ENCODE measurements around the gene KDM7A. TPM values are rescaled to one million over a fixed set of nuclear protein-coding genes. Genes with fewer than 3 reads are reported as not detected.

The KDM7A gene
- total RNA-seq, 1 experiment from 2014 or later: 6.6 TPM

DNA sequence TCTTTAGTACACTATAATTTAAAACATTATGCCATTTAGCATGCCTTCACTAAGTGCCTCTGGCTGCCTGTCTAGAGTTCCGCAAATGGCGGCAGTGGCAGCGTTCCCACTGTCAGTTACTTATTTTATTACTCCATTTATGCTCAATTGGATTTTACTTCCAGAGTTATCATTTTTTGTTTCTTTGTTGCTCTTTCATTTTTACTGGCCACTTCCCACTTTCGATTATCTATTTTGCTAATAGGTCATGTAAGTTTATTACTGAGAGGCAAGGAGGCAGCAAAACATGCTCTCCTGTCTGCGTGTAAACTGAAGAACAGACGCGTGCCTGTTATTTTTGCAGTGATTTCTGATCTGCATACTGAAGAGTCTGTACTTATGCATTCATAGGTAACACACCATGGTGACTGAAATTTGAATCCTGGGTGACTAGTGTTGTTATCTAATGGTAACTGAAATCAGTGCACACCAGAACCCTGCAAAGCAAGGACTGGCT is 23.1 kb downstream of the KDM7A start:
- Histone ChIP-seq H3K14ac (ENCODE audit: insufficient read depth, low read length) (no peak overlapping the region), H4K8ac (replicated peaks; ENCODE audit: insufficient read length, low read depth, low read length) (no peak overlapping the region), H4K91ac (ENCODE audit: insufficient read length, low read depth, low read length) (no peak overlapping the region), H3T11ph (ENCODE audit: low read length) (no peak overlapping the region), H3K23ac (ENCODE audit: insufficient read length, low read depth, low read length) (no peak overlapping the region), H4K20me1 (ENCODE audit: control insufficient read depth, insufficient read depth, insufficient read length) (no peaks in the 10 kb centered on the region), H3K4me2 (ENCODE audit: insufficient read depth, insufficient read length, low read length) (no peak overlapping the region), H2BK12ac (ENCODE audit: insufficient read length, low read depth, low read length) (no peak overlapping the region), H3K23me2 (ENCODE audit: insufficient read length, low read depth, low read length, poor library complexity, severe bottlenecking) (no peaks in the 10 kb centered on the region), H2BK20ac (ENCODE audit: low read depth, low read length, poor library complexity, severe bottlenecking) (no peak overlapping the region), H2BK5ac (ENCODE audit: insufficient read length, low read length) (no peak overlapping the region), H3K9ac (ENCODE audit: extremely low read depth, insufficient read length, low read length) (no peak overlapping the region), H3K27me3 (ENCODE audit: insufficient read depth, low read length) (no peaks in the 10 kb centered on the region), H2BK15ac (ENCODE audit: low read depth, low read length) (no peak overlapping the region), H3K79me2 (ENCODE audit: insufficient read depth, low read length) (no peaks in the 10 kb centered on the region), H3K79me1 (ENCODE audit: insufficient read depth, low read depth, low read length, poor library complexity, severe bottlenecking) (no peaks in the 10 kb centered on the region), H2AK5ac (ENCODE audit: insufficient read length, low read length) (no peak overlapping the region), H3K4ac (ENCODE audit: low read depth, low read length) (no peak overlapping the region), H2BK120ac (ENCODE audit: low read depth, low read length, poor library complexity, severe bottlenecking) (no peak overlapping the region), H3K18ac (ENCODE audit: insufficient read length, low read depth, low read length) (no peak overlapping the region), H3K27ac (ENCODE audit: insufficient read length, low read depth, low read length) (no peak overlapping the region), H2AFZ (ENCODE audit: low read length) (no peak overlapping the region), H3K9me3 (ENCODE audit: control insufficient read depth, low read depth, low read length) (no peaks in the 10 kb centered on the region), H4K5ac (ENCODE audit: insufficient read length, low read depth, low read length) (no peak overlapping the region), H3K56ac (ENCODE audit: insufficient read length, low read depth, low read length) (no peak overlapping the region), H3K4me1 (ENCODE audit: insufficient read depth, low read length) (0 out of 2 replicates have a peak, but pooled peaks cover 1% of the 10 kb centered on the region)
- H3K27me3 Mint-ChIP-seq (ENCODE audit: low read depth): no peaks in the 10 kb centered on the region
- 0 out of 7 replicates have a peak, but pooled peaks cover 0 to 4% (median 0%) of the 10 kb centered on the region in 3 experiments for H3K36me3 Mint-ChIP-seq (ENCODE audit: insufficient read depth in 1 of 3, low read depth in 3 of 3)
- no peak overlapping the region for H3K4me3 Mint-ChIP-seq
- peaks cover 5 to 18% of the 10 kb centered on the region in 2 experiments for H3K4me1 Mint-ChIP-seq
- no CpG with 5 or more reads among the region's 7 CpGs for WGBS (ENCODE audit: extremely low coverage, insufficient read length, low lambda C conversion rate)
- no peak for TF ChIP-seq CTCF (conservative IDR thresholded peaks at IDR 0.05)
- DNase-seq: no peak
- no peaks in the 10 kb centered on the region for H3K9me3 Mint-ChIP-seq
- peak overlapping the region in 1 of 3 experiments; percentile 35; a peak in 1 of 7 replicates for H3K27ac Mint-ChIP-seq

Data from H9 (cell line).